Mesenchymal stem cell (in vitro differentiated cells and primary cell): Measurements from ENCODE around the gene GMPR.

ENCODE experiments used
- DNase-seq: peaks from one replicate; pipeline ENCODE4 v3.0.0-alpha.2; 2013
- H2AFZ ChIP-seq: one replicate; pipeline ENCODE4 v1.6.1; 2013; ENCODE audit warnings: low read depth, mild to moderate bottlenecking, control low read depth, inconsistent platforms, low read length, moderate library complexity
- H2AK5ac ChIP-seq: 2 replicates; pipeline ENCODE4 v1.6.1; 2013; ENCODE audit warnings: low read length, moderate library complexity, mild to moderate bottlenecking, inconsistent platforms; ENCODE audit not compliant: severe bottlenecking
- H2BK120ac ChIP-seq: one replicate; pipeline ENCODE4 v1.6.1; 2013; ENCODE audit warnings: low read depth, mild to moderate bottlenecking, inconsistent platforms, low read length, moderate library complexity
- H2BK12ac ChIP-seq, 2 experiments: one replicate each; pipeline ENCODE4 v1.6.1; 2013; ENCODE audit warnings: inconsistent platforms in 2 of 2, low read length in 2 of 2, mild to moderate bottlenecking in 2 of 2, moderate library complexity in 2 of 2, control low read depth in 1 of 2
- H2BK15ac ChIP-seq: one replicate; pipeline ENCODE4 v1.6.1; 2013; ENCODE audit warnings: mild to moderate bottlenecking, low read depth, inconsistent platforms; ENCODE audit not compliant: poor library complexity, severe bottlenecking
- H2BK5ac ChIP-seq: 2 replicates; pipeline ENCODE4 v1.6.1; 2013; ENCODE audit warnings: low read depth, mild to moderate bottlenecking, low read length, control low read depth, inconsistent platforms; ENCODE audit not compliant: poor library complexity, severe bottlenecking
- H3K14ac ChIP-seq, 2 experiments: one replicate each; pipeline ENCODE4 v1.6.1; 2013; ENCODE audit warnings: inconsistent platforms in 2 of 2, low read length in 2 of 2, control low read depth in 1 of 2, mild to moderate bottlenecking in 1 of 2, moderate library complexity in 1 of 2
- H3K18ac ChIP-seq, 2 experiments: one replicate each; pipeline ENCODE4 v1.6.1; 2013; ENCODE audit warnings: inconsistent platforms in 2 of 2, low read length in 2 of 2, control low read depth in 1 of 2, low read depth in 1 of 2, mild to moderate bottlenecking in 1 of 2
- H3K23ac ChIP-seq, 2 experiments: one replicate each; pipeline ENCODE4 v1.6.1; 2013; ENCODE audit warnings: inconsistent platforms in 2 of 2, low read length in 2 of 2, mild to moderate bottlenecking in 2 of 2, moderate library complexity in 2 of 2, control low read depth in 1 of 2
- H3K27ac ChIP-seq: 2 replicates; pipeline ENCODE4 v1.5.1; 2013; ENCODE audit warnings: mild to moderate bottlenecking, moderate library complexity, low read length, control low read depth, inconsistent platforms; ENCODE audit not compliant: poor library complexity, severe bottlenecking
- H3K27me3 ChIP-seq, 2 experiments: 2 replicates each; pipeline versions ENCODE4 v1.6.1 to v1.7.0; 2013; ENCODE audit warnings: low read length in 2 of 2, mild to moderate bottlenecking in 2 of 2, moderate library complexity in 2 of 2, control low read depth in 1 of 2, inconsistent platforms in 1 of 2; ENCODE audit not compliant: control insufficient read depth in 1 of 2, insufficient read depth in 1 of 2
- H3K36me3 ChIP-seq, 2 experiments: 2 replicates each; pipeline versions ENCODE4 v1.6.1 to v1.7.0; 2013; ENCODE audit warnings: low read length in 2 of 2, control low read depth in 1 of 2, inconsistent platforms in 1 of 2, low read depth in 1 of 2, mild to moderate bottlenecking in 1 of 2; ENCODE audit not compliant: insufficient read depth in 2 of 2, control insufficient read depth in 1 of 2
- H3K4ac ChIP-seq, 2 experiments: one replicate each; pipeline ENCODE4 v1.6.1; 2013; ENCODE audit warnings: inconsistent platforms in 2 of 2, low read length in 2 of 2, mild to moderate bottlenecking in 2 of 2, moderate library complexity in 2 of 2, control low read depth in 1 of 2, low read depth in 1 of 2
- H3K4me1 ChIP-seq: 2 replicates; pipeline ENCODE4 v1.6.1; 2013; ENCODE audit warnings: low read depth, low read length, control low read depth; ENCODE audit not compliant: control insufficient read depth, insufficient read depth
- H3K4me2 ChIP-seq: 2 replicates; pipeline ENCODE4 v1.6.1; 2013; ENCODE audit warnings: low read length, mild to moderate bottlenecking, inconsistent platforms; ENCODE audit not compliant: poor library complexity, severe bottlenecking
- H3K4me3 ChIP-seq, 2 experiments: 2 replicates each; pipeline versions ENCODE4 v1.5.1 to v1.7.0; 2013; ENCODE audit warnings: low read length in 2 of 2, mild to moderate bottlenecking in 2 of 2, control low read depth in 1 of 2, low read depth in 1 of 2; ENCODE audit not compliant: insufficient read depth in 1 of 2
- H3K79me1 ChIP-seq: replicated peaks from 2 replicates; pipeline ENCODE4 v1.6.1; 2013; ENCODE audit warnings: mild to moderate bottlenecking, control low read depth, low read length, inconsistent platforms; ENCODE audit not compliant: poor library complexity, severe bottlenecking
- H3K9ac ChIP-seq: 2 replicates; pipeline ENCODE4 v1.7.0; 2013; ENCODE audit warnings: mild to moderate bottlenecking, low read length, moderate library complexity
- H3K9me3 ChIP-seq: 2 replicates; pipeline ENCODE4 v1.7.0; 2013; ENCODE audit warnings: mild to moderate bottlenecking, low read length; ENCODE audit not compliant: control insufficient read depth
- H4K8ac ChIP-seq: one replicate; pipeline ENCODE4 v1.6.1; 2013; ENCODE audit warnings: inconsistent platforms, mild to moderate bottlenecking, low read length, moderate library complexity
- H4K91ac ChIP-seq: one replicate; pipeline ENCODE4 v1.6.1; 2013; ENCODE audit warnings: mild to moderate bottlenecking, low read length, inconsistent platforms
- WGBS: methylation state at CpG from one replicate; pipeline ENCODE4 v1.1.7; 2013; ENCODE audit warnings: mixed read lengths; 5-methylcytosine and 5-hydroxymethylcytosine counted together

Gene GMPR

DNA sequence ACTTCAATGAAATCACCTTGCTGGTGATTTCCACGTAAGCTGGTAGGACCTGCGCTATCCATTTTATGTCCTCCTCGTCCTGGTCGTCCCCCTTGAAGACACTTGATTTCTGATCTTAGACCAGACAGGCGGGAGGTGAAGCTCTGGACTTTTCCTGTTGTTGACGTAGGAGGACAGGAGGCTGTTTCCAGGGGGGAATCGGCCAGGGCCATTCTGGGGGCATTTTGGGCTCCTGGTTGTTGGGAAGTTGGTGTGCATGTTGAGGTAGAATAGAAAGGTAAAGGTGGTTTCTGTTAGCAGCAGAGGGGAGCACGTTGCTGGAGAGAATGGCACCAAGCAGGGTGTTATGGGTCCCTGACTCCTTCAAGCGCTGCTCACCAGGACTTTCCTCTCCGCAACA lies 56.0 kb downstream of the GMPR start:
- Histone ChIP-seq H3K23ac (no peak overlapping the region), H3K9me3 (no peaks in the 10 kb centered on the region), H3K36me3 (peaks cover 3 to 9% of the 10 kb centered on the region in 2 experiments), H3K4me2 (no peak overlapping the region), H2BK5ac (no peak overlapping the region), H3K14ac (no peak overlapping the region), H2AK5ac (no peak overlapping the region), H3K18ac (no peak overlapping the region), H2BK120ac (no peak overlapping the region), H3K4me1 (no peaks in the 10 kb centered on the region), H2BK15ac (no peak overlapping the region), H3K79me1 (no peaks in the 10 kb centered on the region), H3K27me3 (no peaks in the 10 kb centered on the region), H3K4me3 (no peak overlapping the region), H2AFZ (no peak overlapping the region), H4K8ac (no peak overlapping the region), H3K9ac (no peak overlapping the region), H4K91ac (no peak overlapping the region), H2BK12ac (no peak overlapping the region), H3K4ac (no peak overlapping the region), H3K27ac (no peak overlapping the region)
- WGBS: 95% methylated on average over 10 of the region's 10 CpGs
- no peak for DNase-seq

DNA sequence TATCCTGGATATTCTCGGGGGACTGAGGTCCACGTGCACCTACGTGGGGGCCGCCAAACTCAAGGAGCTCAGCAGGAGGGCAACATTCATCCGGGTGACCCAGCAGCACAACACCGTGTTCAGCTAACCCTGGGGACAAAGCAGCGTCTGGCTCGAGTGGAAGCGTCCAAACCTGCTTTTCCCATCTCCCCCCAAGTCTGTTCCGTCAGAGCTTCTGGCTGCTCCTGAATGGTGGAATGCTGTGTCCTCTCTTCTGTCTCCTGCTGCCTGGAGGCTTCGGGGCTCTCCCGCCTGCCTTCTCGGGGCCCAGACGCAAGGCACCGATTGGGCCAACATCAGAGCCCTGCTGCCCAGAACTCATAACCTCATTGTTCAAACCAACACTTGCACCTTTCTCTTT lies 56.7 kb downstream of the GMPR start:
- H3K9me3 ChIP-seq: no peaks in the 10 kb centered on the region
- H2BK12ac ChIP-seq: no peak overlapping the region
- 94% methylated on average over 15 of the region's 15 CpGs for WGBS
- no peaks in the 10 kb centered on the region for H3K4me1 ChIP-seq
- no peak overlapping the region for H2AK5ac ChIP-seq
- H3K4ac ChIP-seq: no peak overlapping the region
- H3K27ac ChIP-seq: no peak overlapping the region
- H2BK120ac ChIP-seq: no peak overlapping the region
- H2BK15ac ChIP-seq: no peak overlapping the region
- no peaks in the 10 kb centered on the region for H3K79me1 ChIP-seq
- H3K23ac ChIP-seq: no peak overlapping the region
- H3K4me3 ChIP-seq: no peak overlapping the region
- no peak for DNase-seq
- H4K8ac ChIP-seq: no peak overlapping the region
- no peak overlapping the region for H2AFZ ChIP-seq
- no peak overlapping the region for H3K14ac ChIP-seq
- H3K36me3 ChIP-seq: peaks cover 3 to 13% of the 10 kb centered on the region in 2 experiments
- H3K4me2 ChIP-seq: no peak overlapping the region
- no peak overlapping the region for H3K9ac ChIP-seq
- H2BK5ac ChIP-seq: no peak overlapping the region
- no peak overlapping the region for H4K91ac ChIP-seq
- no peak overlapping the region for H3K18ac ChIP-seq
- H3K27me3 ChIP-seq: no peaks in the 10 kb centered on the region

DNA sequence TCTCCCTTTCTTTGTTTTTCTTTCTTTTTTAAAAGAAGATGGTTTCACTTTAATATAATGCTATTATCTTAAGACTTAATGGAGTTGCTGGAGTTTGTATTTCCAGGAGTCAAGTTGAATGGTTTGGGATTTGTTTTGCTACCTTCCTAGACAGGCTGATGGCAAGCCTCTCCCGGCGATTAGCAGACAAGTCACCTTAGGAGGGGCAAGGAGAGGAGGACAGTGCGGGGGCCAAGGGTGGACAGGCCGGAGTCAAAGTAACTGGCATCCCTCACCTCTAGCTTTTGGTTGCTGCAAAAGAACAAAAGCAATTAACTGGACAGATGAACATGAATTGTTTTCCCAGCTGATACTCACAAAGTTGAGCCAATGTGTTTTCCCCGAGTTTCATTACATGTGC lies 57.1 kb downstream of the GMPR start:
- no peaks in the 10 kb centered on the region for H3K4me1 ChIP-seq
- no peaks in the 10 kb centered on the region for H3K79me1 ChIP-seq
- H3K4ac ChIP-seq: no peak overlapping the region
- H3K4me3 ChIP-seq: no peak overlapping the region
- no peak overlapping the region for H3K27ac ChIP-seq
- H4K8ac ChIP-seq: no peak overlapping the region
- no peaks in the 10 kb centered on the region for H3K9me3 ChIP-seq
- H4K91ac ChIP-seq: no peak overlapping the region
- H3K18ac ChIP-seq: no peak overlapping the region
- no peaks in the 10 kb centered on the region for H3K27me3 ChIP-seq
- H3K4me2 ChIP-seq: no peak overlapping the region
- H3K23ac ChIP-seq: no peak overlapping the region
- H2BK120ac ChIP-seq: no peak overlapping the region
- no peak overlapping the region for H3K14ac ChIP-seq
- WGBS: 98% methylated on average over 5 of the region's 5 CpGs
- no peak overlapping the region for H3K9ac ChIP-seq
- H2BK15ac ChIP-seq: no peak overlapping the region
- DNase-seq: no peak
- no peak overlapping the region for H2BK5ac ChIP-seq
- H2AFZ ChIP-seq: no peak overlapping the region
- no peak overlapping the region for H2AK5ac ChIP-seq
- H2BK12ac ChIP-seq: no peak overlapping the region
- H3K36me3 ChIP-seq: peaks cover 3 to 13% of the 10 kb centered on the region in 2 experiments

DNA sequence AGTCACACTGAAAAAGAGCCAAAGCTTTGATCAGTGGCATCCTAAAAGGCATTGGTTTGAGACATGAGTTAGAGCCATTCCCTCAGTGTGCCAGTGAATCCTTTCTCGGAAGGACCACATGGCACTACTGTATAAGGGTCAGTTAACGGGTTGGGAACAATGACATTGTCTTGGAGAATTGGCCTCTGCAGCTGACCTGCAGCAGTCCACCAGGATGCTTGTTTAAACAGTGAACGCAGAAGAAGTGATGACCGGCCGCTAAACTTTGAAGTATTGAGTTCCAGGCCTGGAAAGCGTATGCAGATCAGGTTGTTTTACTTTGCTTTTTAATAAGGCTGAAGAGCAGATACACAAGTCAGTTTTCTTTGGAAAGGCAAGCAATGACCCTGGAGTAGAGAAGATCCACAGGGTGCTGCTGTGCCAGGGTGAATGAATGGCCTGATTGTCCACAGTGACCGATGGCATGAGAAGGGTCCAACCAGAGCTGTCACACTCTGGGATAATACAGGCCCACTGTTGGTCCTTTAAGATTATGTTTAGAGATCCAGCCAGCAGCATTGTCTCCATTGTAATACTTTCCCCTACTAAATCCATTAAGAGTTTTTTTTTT lies 57.8 kb downstream of the GMPR start:
- Histone ChIP-seq H2BK120ac (no peak overlapping the region), H3K4ac (no peak overlapping the region), H3K27ac (no peak overlapping the region), H3K36me3 (peaks cover 3 to 19% of the 10 kb centered on the region in 2 experiments), H3K79me1 (no peaks in the 10 kb centered on the region), H3K9ac (no peak overlapping the region), H2AFZ (no peak overlapping the region), H2AK5ac (no peak overlapping the region), H4K8ac (no peak overlapping the region), H3K4me2 (no peak overlapping the region), H3K23ac (no peak overlapping the region), H3K14ac (no peak overlapping the region), H4K91ac (no peak overlapping the region), H2BK15ac (no peak overlapping the region), H2BK12ac (no peak overlapping the region), H3K9me3 (no peaks in the 10 kb centered on the region), H3K27me3 (no peaks in the 10 kb centered on the region), H3K4me1 (no peaks in the 10 kb centered on the region), H3K4me3 (no peak overlapping the region), H2BK5ac (no peak overlapping the region), H3K18ac (no peak overlapping the region)
- WGBS: 98% methylated on average over 7 of the region's 7 CpGs
- DNase-seq: no peak
